Neural progenitor cell (in vitro differentiated cells): Measurements from ENCODE around the gene NCOA1. TPM values are rescaled to one million over a fixed set of nuclear protein-coding genes. Genes with fewer than 3 reads are reported as not detected.

ENCODE experiments used
- DNase-seq: peaks from one replicate; pipeline ENCODE4 v3.0.0-alpha.2; 2016; ENCODE audit warnings: low spot score
- H2AFZ ChIP-seq: fragments of 200-600 bp; sonication (generic); replicated peaks from 2 replicates; pipeline ENCODE4 v1.6.1; 2016; ENCODE audit warnings: antibody characterized with exemption
- H3F3A ChIP-seq: fragments of 200-600 bp; sonication (generic); 2 replicates; pipeline ENCODE4 v1.6.1; 2016; ENCODE audit warnings: antibody characterized with exemption, low read depth
- H3K27ac ChIP-seq: fragments of 200-600 bp; sonication (generic); 2 replicates; pipeline ENCODE4 v1.5.1; 2016; ENCODE audit warnings: mild to moderate bottlenecking
- H3K27me3 ChIP-seq: fragments of 200-600 bp; sonication (generic); 2 replicates; pipeline ENCODE4 v1.6.1; 2016; ENCODE audit warnings: mild to moderate bottlenecking, moderate library complexity
- H3K36me3 ChIP-seq: fragments of 200-600 bp; sonication (generic); 2 replicates; pipeline ENCODE4 v1.5.1; 2016
- H3K4me1 ChIP-seq: fragments of 200-600 bp; sonication (generic); 2 replicates; pipeline ENCODE4 v1.6.1; 2016; ENCODE audit warnings: mixed run types
- H3K4me2 ChIP-seq: fragments of 200-600 bp; sonication (generic); 2 replicates; pipeline ENCODE4 v1.6.1; 2016
- H3K4me3 ChIP-seq: fragments of 200-600 bp; sonication (generic); 2 replicates; pipeline ENCODE4 v1.5.1; 2016
- H3K79me2 ChIP-seq: fragments of 200-600 bp; sonication (generic); 2 replicates; pipeline ENCODE4 v1.6.1; 2016; ENCODE audit warnings: low read depth
- H3K9ac ChIP-seq: fragments of 200-600 bp; sonication (generic); 2 replicates; pipeline ENCODE4 v1.6.1; 2016
- H3K9me3 ChIP-seq: fragments of 200-600 bp; sonication (generic); 2 replicates; pipeline ENCODE4 v1.5.1; 2016; ENCODE audit warnings: low read depth
- H4K20me1 ChIP-seq: fragments of 200-600 bp; sonication (generic); 2 replicates; pipeline ENCODE4 v1.6.1; 2016; ENCODE audit warnings: low read depth
- H3K27ac Mint-ChIP-seq: 3 replicates; pipeline ENCODE4 v1.8.0; 2021; ENCODE audit warnings: mixed read lengths
- H3K27me3 Mint-ChIP-seq: 2 replicates; pipeline ENCODE4 v1.8.0; 2022; ENCODE audit warnings: low read depth, mild to moderate bottlenecking, inconsistent platforms, moderate library complexity, mixed read lengths; ENCODE audit not compliant: insufficient read depth
- H3K36me3 Mint-ChIP-seq: 3 replicates; pipeline ENCODE4 v1.8.0; 2021; ENCODE audit warnings: mixed read lengths
- H3K4me1 Mint-ChIP-seq: 3 replicates; pipeline ENCODE4 v1.8.0; 2021; ENCODE audit warnings: mixed read lengths
- H3K4me3 Mint-ChIP-seq: 3 replicates; pipeline ENCODE4 v1.8.0; 2021; ENCODE audit warnings: mild to moderate bottlenecking, moderate library complexity, mixed read lengths
- H3K9me3 Mint-ChIP-seq: 3 replicates; pipeline ENCODE4 v1.8.0; 2020; ENCODE audit warnings: mixed read lengths
- CTCF ChIP-seq: fragments of 200-600 bp; sonication (generic); IDR thresholded peaks from 2 replicates; pipeline ENCODE4 v1.5.1; 2017; ENCODE audit warnings: antibody characterized with exemption, mild to moderate bottlenecking
- EZH2 ChIP-seq: fragments of 200-600 bp; sonication (generic); IDR thresholded peaks from 2 replicates; pipeline ENCODE4 v1.6.1; 2017; ENCODE audit warnings: antibody characterized with exemption, mild to moderate bottlenecking, moderate library complexity
- EZH2phosphoT487 ChIP-seq: fragments of 200-600 bp; sonication (generic); IDR thresholded peaks from 2 replicates; pipeline ENCODE4 v1.6.1; 2017; ENCODE audit warnings: antibody characterized with exemption
- total RNA-seq: library from RNA; depleted of rRNA; stranded (reverse); fragments of >200 nt; gene quantifications from 2 replicates; pipeline ENCODE4 v1.2.3, GENCODE V29; 2015; ENCODE audit warnings: low replicate concordance

Gene NCOA1
- total RNA-seq, 1 donor from 2014 or later = 29.3 TPM

DNA sequence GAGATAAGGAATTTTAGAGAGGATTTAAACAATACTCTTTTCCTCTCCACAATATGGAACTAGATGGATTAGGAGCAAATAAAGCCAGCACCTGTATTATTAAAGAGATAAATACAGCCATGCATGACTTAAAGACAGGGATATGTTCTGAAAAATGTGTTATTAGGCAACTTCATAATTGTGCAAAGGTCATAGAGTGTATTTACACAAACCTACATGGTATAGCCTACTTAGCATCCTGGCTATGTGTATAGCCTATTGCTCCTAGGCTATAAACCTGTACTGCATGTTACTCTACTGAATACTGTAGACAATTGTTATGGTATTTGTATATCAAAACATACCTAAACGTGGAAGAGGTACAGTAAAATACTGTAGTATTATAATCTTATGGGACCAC lies 249.1 kb downstream of the NCOA1 start:
- TF ChIP-seq EZH2phosphoT487 (no peak), EZH2 (no peak), CTCF (no peak)
- Mint-ChIP-seq H3K36me3 (peaks cover 7% of the 10 kb centered on the region), H3K27me3 (no peaks in the 10 kb centered on the region), H3K27ac (no peak overlapping the region), H3K4me1 (peaks cover 4% of the 10 kb centered on the region), H3K4me3 (no peak overlapping the region), H3K9me3 (no peaks in the 10 kb centered on the region)
- no peaks in the 10 kb centered on the region for H4K20me1 ChIP-seq
- H2AFZ ChIP-seq = no peak overlapping the region
- no peak for DNase-seq
- no peak overlapping the region for H3K4me3 ChIP-seq
- no peaks in the 10 kb centered on the region for H3F3A ChIP-seq
- H3K4me2 ChIP-seq = no peak overlapping the region
- no peak overlapping the region for H3K27ac ChIP-seq
- H3K9ac ChIP-seq = no peak overlapping the region
- H3K79me2 ChIP-seq = no peaks in the 10 kb centered on the region
- no peaks in the 10 kb centered on the region for H3K9me3 ChIP-seq
- peaks cover 7% of the 10 kb centered on the region for H3K4me1 ChIP-seq
- H3K36me3 ChIP-seq = no peaks in the 10 kb centered on the region
- H3K27me3 ChIP-seq = no peaks in the 10 kb centered on the region

GRCh38 chr2:24742730-24743129 lies 251.7 kb downstream of the NCOA1 start:
- Mint-ChIP-seq H3K4me3 (no peak overlapping the region), H3K27me3 (peaks cover 2% of the 10 kb centered on the region), H3K27ac (no peak overlapping the region), H3K4me1 (peaks cover 4% of the 10 kb centered on the region), H3K36me3 (peaks cover 10% of the 10 kb centered on the region), H3K9me3 (no peaks in the 10 kb centered on the region)
- Histone ChIP-seq H3K4me3 (no peak overlapping the region), H4K20me1 (no peaks in the 10 kb centered on the region), H3K4me1 (no peaks in the 10 kb centered on the region), H3K4me2 (no peak overlapping the region), H3K27ac (no peak overlapping the region), H3K79me2 (no peaks in the 10 kb centered on the region), H3K36me3 (no peaks in the 10 kb centered on the region), H2AFZ (no peak overlapping the region), H3F3A (no peaks in the 10 kb centered on the region), H3K27me3 (no peaks in the 10 kb centered on the region), H3K9me3 (no peaks in the 10 kb centered on the region), H3K9ac (no peak overlapping the region)
- TF ChIP-seq CTCF (no peak), EZH2 (no peak), EZH2phosphoT487 (no peak)
- DNase-seq = no peak

GRCh38 chr2:24743924-24744323 lies 252.9 kb downstream of the NCOA1 start:
- H4K20me1 ChIP-seq = no peaks in the 10 kb centered on the region
- Mint-ChIP-seq H3K27me3 (peaks cover 2% of the 10 kb centered on the region), H3K36me3 (peaks cover 10% of the 10 kb centered on the region), H3K9me3 (no peaks in the 10 kb centered on the region), H3K4me1 (peaks cover 4% of the 10 kb centered on the region), H3K27ac (no peak overlapping the region), H3K4me3 (no peak overlapping the region)
- no peak overlapping the region for H3K27ac ChIP-seq
- no peaks in the 10 kb centered on the region for H3K36me3 ChIP-seq
- no peaks in the 10 kb centered on the region for H3K27me3 ChIP-seq
- no peak overlapping the region for H3K9ac ChIP-seq
- no peaks in the 10 kb centered on the region for H3F3A ChIP-seq
- TF ChIP-seq EZH2 (no peak), CTCF (no peak), EZH2phosphoT487 (no peak)
- H3K4me2 ChIP-seq = no peak overlapping the region
- H3K9me3 ChIP-seq = no peaks in the 10 kb centered on the region
- H2AFZ ChIP-seq = no peak overlapping the region
- DNase-seq = peak; percentile 12
- H3K4me3 ChIP-seq = no peak overlapping the region
- peaks cover 3% of the 10 kb centered on the region for H3K4me1 ChIP-seq
- no peaks in the 10 kb centered on the region for H3K79me2 ChIP-seq

DNA sequence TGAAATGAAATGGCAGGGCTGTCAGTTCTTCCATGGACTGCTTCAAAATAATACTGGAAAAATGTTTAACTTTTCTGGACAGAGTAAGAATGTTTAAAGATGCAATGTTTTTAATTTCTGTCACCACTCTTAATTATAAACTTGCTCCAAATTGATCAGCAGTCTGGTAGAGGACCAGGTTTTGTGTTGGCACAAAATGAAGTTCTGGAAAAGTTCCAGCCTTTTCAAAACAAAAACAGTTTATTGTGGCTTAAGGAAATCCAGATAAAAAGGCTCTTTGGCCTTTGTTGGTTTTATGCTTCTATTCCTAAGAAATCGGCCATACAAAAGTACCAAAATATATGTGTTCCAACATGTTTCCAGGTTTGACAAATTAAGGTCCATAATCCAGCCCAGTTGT lies 253.3 kb downstream of the NCOA1 start:
- Histone ChIP-seq H3K4me3 (no peak overlapping the region), H3K4me1 (peaks cover 7% of the 10 kb centered on the region), H3F3A (no peaks in the 10 kb centered on the region), H3K79me2 (no peaks in the 10 kb centered on the region), H3K9ac (no peak overlapping the region), H4K20me1 (no peaks in the 10 kb centered on the region), H3K27me3 (no peaks in the 10 kb centered on the region), H2AFZ (no peak overlapping the region), H3K27ac (no peak overlapping the region), H3K36me3 (no peaks in the 10 kb centered on the region), H3K9me3 (no peaks in the 10 kb centered on the region), H3K4me2 (no peak overlapping the region)
- no peaks in the 10 kb centered on the region for H3K9me3 Mint-ChIP-seq
- no peak overlapping the region for H3K4me3 Mint-ChIP-seq
- H3K27me3 Mint-ChIP-seq = peaks cover 2% of the 10 kb centered on the region
- no peak for DNase-seq
- H3K4me1 Mint-ChIP-seq = peaks cover 4% of the 10 kb centered on the region
- peaks cover 10% of the 10 kb centered on the region for H3K36me3 Mint-ChIP-seq
- no peak for TF ChIP-seq EZH2
- no peak for TF ChIP-seq CTCF
- TF ChIP-seq EZH2phosphoT487 = no peak
- H3K27ac Mint-ChIP-seq = no peak overlapping the region
